Stimulated activated CD8-positive, alpha-beta memory T cell treated with anti-CD3 and anti-CD28 coated beads, Interleukin-4, amount 100 ng/mL, for 24 hours (primary cell): ENCODE data around the gene PRR33.

Source experiments
- DNase-seq: peaks from one replicate; pipeline ENCODE4 v3.0.0-alpha.2; 2020; ENCODE audit warnings: low read depth

Gene PRR33

DNA sequence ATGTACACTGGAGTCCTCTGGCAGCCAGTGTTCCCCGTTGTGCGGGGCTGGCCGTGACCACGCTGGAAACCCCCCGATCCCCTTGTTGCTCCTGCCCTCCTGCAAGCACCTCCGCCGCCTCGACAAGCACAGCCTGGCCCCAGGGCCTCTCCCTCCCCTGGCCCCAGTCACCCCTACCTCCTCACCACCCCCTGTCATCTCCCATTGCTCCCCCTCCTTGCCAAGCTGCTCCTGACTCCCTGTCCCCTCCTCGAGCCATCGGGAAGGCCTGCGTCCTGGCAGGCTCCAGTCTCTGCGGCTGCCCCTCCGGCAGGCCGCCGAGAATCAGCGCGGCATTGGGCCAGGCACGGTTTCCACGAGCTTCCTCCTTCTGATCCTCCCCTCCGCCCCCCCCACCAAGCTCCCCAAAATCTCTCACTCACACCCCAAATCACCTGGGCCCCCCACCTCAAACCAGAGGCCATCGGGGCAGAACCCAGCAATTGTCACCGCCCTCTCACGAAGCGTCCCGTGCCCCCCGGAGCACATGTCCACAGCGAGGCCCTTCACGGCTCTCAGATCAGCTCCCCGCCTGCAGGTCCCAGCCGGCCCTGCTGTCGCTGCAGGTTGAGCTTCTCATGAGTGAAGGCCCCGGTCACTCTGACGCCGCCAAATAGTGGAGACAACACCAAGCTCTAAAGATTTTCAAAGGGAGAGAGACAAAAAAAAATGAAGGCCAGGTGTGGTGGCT is 44.5 kb downstream of the PRR33 start:
- no peak for DNase-seq

DNA sequence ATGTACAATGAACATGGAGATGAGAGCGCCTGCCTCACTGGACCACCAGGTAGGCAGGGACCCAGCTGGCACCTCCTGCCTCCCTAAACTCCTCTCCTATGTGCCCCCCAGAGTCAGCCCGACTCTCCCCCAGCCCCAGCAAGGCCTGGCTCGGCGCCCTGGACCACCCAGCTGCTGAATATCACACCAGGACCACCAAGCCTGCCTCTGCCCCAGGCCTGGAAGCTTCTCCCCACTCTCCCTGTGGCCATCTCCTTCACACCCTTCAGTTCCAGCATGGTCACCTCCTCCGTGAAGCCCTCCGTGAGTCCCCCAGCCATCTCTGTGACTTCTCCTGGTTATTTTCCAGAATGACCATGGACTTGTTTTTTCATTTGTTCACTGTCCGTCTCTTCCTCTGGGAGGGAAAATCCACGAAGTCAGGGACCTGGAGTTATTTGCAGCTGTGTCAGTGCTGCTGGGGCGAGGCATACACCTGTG is 45.2 kb downstream of the PRR33 start:
- no peak for DNase-seq

DNA sequence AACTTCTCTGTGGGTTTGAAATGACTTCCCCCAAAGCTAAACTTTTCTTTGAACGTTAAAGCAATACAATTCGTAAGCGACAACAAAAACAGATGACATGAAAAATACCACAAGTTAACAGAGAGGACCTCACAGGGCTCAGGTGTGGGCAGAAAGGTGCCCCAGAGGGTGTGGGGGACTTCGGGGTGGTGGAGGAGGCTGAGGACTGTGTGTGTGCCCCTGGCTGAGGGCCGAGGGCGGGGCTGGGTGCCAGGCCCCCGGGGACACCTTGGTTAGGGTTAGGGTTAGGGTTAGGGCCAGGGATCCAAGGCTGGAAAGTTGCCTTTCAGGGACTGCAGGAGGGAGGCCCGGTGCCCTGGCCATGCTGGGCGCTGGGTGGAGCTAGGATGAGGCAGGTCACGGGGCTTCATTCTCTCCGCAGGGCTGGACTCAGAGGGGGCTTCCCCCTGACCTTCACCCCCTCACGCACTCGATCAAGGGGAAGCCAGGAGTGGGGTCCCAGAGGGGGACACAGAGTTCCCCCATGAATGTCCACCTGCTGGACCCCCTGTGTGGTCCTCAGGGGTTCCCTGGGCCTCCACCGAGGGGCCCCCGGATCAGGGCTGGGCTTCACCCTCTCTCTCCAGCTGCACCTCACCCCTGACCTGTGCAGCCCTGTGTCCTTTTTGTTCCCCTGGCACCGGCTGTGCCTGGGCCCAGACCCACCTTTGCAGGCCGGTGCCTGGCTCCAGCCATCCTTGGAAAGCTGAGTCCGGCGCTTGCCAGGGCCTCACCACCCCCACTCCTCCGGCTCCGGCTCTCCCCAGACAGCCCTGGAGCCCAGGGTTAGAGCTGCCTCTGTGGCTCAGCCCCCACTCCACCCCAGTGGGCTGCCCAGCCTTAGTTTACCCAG is 45.9 kb downstream of the PRR33 start:
- DNase-seq, result no peak

DNA sequence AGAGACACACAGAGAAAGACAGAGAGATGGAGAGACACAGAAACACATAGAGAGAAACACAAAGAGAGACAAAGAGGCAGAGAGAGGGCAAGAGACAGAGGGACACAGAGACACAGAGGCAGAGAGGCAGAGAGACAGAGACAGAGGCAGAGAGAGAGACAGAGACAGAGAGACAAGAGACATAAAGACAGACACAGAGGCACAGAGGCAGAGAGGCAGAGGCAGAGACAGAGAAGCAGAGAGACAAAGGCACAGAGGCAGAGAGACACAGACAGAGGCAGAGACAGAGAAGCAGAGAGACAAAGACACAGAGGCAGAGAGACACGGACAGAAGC is 46.6 kb downstream of the PRR33 start:
- DNase-seq, result no peak

DNA sequence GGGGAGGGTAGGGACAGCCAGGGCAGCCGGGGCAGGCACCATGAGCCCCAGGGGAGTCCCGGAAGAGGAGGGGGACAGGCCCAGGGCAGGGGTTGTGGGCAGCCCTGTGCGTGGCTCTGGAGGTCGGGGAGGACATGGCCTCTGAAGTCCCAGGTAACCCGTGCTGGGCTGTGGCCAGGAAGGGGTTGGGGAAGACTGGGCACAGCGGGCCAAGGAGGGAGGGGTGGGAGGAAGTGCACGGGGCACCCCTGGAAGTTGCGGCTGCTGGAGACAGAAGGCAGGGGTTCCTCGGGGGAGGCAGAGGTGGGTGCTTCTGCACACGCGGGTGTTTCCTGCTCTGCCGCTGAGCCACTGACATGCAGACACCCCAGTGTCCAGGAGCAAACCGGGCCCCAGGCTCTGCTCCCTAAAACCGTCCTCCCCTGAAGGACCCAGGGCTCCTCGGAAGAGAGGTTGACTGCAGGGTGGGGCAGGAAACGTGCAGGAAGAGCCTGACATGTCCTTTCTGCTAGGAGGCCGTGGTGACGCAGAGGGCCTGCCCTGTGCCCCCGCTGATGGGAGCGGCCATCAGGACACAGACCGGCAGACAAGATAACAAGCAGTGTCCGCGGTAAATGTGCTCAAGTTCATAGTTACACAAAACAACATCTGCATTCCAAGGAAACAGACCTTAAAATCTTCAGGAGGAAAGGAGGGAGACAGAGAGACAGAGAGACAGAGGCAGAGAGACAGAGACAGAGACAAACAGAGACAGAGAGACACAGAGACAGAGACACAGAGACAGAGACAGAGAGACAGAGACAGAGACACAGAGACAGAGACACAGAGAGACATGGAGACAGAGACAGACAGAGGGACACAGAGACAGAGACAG is 47.2 kb downstream of the PRR33 start:
- no peak for DNase-seq

DNA sequence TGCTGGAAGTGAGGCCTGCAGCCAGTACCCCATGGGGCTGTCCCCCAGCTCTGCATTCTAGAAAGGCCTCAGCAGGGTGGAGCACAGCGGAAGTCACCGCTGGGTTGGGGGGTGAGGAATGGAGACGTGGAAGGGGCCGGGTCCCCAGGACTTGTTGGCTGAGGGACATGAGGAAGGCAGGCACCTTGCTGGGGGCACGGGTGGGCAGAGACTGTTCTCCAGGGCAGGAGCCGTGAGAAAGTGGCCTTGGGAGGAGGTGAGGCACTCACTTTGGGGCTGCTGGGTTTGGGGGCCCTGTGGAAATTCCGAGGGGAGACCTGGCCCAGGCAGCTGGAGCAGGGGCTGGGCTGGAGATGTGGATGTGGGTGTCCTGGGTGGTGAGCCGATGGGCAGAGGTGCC is 47.9 kb downstream of the PRR33 start:
- no peak for DNase-seq

DNA sequence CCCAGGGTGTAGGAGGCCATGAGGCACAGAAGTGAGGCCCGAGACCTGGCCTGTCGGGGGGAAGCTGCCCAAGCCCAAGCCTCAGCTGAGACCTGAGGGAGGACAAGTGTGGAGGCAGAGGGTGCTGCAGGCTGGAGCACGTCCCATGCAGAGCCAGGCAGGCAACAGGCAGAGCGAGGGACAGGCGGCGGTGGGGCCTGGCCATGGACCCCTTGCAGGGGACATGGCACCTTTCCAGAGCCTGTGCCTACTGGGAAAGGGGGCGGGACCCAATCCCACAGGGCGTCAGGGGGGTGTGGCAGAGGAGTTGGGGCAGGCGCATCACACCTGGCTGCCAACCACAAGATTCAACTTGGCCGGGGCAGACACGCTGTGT is 48.6 kb downstream of the PRR33 start:
- no peak for DNase-seq

DNA sequence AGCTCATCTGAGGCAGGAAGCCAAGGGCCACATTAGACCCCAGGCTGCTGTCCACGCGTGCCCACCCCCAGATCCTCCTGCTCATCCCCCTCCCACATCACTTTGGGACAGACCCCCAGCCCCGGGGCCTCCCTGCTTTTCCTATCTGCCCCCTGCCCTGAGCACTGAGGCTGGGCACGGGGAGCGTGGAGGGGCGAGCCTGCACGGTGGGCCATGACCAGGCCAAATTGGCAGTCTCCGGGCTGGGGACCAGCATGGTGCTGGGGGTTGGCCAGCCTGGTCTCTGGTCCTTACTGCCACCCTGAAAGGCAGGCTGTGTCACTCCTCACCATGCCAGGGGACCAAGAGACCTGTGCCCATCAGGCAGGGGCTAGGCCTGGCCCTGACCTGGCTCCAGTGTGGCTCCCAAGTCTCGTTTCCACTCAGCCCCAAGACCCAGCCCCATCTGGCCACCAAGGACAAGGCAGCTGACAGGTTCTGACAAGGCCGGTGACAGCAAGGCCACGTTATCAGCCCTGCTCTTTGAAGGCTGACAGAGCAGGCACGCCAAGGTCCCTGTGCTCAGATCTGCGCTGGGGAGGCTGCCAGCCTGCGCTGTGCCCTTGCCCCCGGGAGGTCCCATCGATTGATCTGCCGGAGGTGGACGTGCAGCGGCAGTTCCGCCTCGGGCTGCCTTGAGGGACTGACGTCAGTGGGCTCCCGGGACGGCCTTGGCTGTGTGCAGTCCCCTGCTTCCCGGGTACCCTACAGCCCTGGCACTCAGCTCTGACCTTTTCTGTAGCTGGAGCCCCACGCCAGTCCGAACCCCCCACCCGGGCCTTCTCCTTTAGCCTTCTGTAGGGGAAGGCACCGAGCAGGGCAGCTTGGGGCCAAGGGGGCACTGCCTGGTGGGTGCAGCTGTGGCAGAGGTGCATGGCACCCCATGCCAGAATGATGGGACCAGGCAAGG is 49.3 kb downstream of the PRR33 start:
- DNase-seq, result no peak

DNA sequence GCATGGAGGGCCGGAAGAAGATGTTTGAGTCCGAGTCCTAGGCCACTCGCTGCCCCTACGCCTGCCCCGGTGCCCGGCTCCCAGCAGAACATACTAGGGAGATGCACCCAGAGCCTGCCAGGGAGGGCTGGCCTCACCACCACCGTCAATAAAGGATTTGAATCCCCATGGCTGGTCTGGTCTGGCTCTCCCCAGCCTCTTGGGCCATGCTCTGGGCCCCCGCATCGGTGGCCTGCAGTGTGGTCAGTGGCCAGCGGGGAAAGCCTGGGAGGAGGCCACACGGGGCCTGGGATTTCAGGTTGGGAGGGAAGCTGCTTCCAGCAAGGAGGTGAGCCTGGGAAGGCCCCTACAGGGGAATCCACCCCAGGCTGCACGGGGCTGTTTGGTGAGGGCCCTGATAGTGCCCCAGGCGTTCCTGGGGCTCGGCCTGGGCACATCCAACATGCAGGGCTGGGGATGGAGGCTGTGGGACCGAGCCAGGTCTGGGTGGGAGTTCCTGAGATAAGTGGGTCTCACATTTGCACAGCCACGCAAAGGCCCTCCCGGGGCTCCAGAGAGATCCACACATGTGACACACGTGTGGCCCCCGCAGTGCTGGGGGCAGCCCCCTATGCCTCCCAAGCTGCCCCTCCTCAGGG is 50.1 kb downstream of the PRR33 start:
- DNase-seq, result no peak

DNA sequence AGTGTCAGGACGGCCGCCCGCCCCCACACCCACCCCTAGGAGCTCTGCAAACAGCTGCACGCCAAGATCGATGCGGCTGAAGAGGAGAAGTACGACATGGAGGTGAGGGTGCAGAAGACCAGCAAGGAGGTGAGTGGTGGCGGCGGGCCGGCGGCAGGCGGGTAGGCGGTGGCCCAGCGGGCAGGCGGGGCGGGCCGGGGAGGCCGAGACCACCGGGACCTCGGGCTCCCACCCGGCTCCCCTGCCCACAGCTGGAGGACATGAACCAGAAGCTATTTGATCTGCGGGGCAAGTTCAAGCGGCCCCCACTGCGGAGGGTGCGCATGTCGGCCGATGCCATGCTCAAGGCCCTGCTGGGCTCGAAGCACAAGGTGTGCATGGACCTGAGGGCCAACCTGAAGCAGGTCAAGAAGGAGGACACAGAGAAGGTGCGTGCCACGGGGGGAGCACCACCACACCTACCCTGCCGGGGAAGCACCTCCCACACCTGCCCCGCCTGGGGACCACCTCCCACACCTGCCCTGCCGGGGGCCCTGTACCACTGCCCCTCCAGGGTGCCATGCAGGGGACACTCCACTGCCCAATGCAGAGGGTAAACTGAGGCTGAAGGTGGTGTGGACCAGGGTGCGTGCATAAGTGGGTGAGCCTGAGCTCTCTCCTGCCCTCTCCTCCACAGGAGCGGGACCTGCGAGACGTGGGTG is 50.8 kb downstream of the PRR33 start:
- no peak for DNase-seq

DNA sequence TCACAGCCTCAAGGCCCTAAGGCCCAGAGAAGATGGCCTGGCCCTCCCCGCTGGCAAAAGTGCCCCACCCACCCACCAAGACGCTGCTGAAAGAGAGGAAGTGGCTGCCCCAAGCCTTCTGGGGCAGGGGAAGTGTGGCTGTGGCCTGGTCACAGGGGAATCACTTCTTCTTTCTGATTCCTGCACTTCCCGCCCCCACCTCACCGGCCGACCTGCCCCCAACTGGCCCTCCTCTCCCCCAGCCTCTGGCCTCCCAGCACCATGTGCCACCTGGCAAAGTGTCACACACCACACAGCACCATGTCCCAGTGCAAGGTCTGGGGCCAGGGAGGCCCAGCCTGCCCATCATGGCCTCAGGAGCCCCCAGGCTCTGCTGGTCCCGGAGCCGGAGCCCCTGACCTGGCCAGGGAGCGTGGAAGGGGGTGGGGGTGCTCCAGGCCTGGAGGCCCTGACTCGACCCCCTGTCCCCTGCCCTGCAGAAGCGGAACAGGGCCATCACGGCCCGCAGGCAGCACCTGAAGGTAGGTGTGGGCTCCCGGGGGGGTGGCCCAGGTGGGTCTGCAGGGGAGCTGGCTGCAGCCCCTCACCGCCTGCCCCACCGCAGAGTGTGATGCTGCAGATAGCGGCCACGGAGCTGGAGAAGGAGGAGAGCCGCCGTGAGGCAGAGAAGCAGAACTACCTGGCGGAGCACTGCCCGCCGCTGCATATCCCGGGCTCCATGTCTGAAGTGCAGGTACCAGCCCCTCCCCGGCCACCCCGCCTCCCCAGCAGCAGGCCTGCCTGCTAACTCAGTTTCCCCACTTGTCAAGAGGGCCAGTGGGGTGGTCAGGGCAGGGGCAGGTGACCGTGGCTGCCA is 51.5 kb downstream of the PRR33 start:
- DNase-seq, result no peak

DNA sequence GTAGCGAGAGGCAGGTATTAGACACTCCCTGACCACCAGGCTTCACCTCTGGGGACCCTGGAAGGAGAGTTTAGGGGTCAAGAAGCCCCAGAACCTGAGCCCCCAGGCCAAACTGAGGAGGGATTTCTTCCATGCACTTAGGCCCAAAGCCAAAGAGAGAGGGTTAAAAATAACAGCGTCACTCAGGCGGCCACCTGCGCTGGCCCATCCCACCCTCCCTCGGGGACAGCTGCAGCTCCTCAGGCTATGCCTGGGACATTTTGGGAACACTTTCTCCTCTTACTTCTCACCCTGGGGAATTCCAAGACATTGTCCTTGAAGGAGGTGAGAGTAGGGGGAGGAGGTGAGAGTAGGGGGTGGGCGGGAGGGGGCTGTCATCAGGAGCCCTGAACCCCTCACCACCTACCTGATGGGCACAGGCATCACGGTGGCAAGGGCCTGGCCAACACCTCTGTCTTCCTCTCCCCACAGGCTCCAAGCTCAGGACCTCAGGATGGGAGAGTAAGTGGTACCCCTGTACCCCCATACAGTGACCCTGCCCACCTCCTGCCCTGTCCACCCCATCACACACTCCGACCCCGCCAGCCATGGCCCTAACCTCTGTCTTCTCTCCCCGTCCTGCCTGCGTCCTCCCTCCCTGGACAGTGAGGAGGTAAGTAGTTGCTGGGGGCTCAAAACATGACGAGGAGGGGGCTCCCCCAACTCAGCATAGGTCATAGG is 52.3 kb downstream of the PRR33 start:
- DNase-seq, result no peak

DNA sequence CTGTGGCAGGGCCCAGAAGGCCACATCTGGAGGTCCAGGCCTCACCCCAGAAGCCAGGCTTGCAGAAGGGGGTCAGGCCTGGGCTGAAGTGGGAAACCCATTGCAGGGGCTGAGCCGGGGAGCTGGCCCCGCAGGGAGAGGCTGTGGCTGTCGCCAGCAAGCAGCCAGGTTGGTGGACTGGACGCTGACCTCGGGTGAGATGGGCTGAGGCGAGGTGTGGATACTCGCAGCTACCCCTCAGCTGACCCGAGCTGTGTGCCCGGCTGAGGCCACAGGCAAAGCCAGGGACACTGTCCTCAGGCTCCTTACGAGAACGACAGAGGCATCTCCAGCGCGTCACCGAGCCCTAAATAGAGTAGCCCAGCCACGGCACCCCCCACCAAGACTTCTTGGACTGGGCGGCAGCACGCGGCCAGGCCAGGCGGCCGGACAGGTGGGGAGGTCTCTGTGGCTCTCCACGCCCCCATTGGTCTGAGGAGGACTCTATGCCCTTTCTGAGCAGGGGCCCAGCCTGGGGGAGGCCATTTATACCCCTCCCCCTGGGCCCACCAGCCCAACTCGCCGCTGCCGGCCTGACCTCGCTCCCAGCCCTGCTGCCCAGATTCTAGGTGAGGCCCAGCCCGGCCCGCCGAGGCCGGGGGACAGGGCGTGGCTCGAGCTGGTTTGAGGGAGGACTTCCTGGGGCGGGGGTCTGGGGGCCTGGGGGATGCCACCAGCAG is 53.1 kb downstream of the PRR33 start, which contains the start of gene TNNI2:
Gene TNNI2 (plus strand): TSS at position 556 of the 719 bp plus-strand sequence. CDS start 716 bp downstream, outside the sequence.
- no peak for DNase-seq
